GM18870 (cell line): Measurements from ENCODE around the gene PKHD1.

Source experiments
- ATAC-seq: cut with Tn5 transposase; IDR thresholded peaks from one replicate; pipeline ENCODE4 v1.9.1; 2021; ENCODE audit warnings: moderate library complexity; ENCODE audit not compliant: unreplicated experiment

PKHD1 gene

GRCh38 chr6:51737580-51738360, 349.6 kb downstream of the PKHD1 start:
- ATAC-seq = no peak

- ATAC-seq = no peak
Measured at GRCh38 chr6:51725155-51725554, 362.3 kb downstream of the PKHD1 start.

- no peak for ATAC-seq
Measured at GRCh38 chr6:51720327-51720726, 367.1 kb downstream of the PKHD1 start.

- no peak for ATAC-seq
Measured at GRCh38 chr6:51719297-51719696, 368.1 kb downstream of the PKHD1 start.

GRCh38 chr6:51718533-51718932, 368.9 kb downstream of the PKHD1 start:
- no peak for ATAC-seq

- ATAC-seq = no peak
Measured at GRCh38 chr6:51717477-51717876, 369.9 kb downstream of the PKHD1 start.

- ATAC-seq = no peak
Measured at GRCh38 chr6:51711876-51712275, 375.5 kb downstream of the PKHD1 start.

- ATAC-seq = no peak
Measured at GRCh38 chr6:51706086-51706485, 381.3 kb downstream of the PKHD1 start.

GRCh38 chr6:51704932-51705540, 382.4 kb downstream of the PKHD1 start:
- no peak for ATAC-seq

GRCh38 chr6:51702851-51703250, 384.6 kb downstream of the PKHD1 start:
- no peak for ATAC-seq

GRCh38 chr6:51684603-51685002, 402.8 kb downstream of the PKHD1 start:
- no peak for ATAC-seq

GRCh38 chr6:51684038-51684437, 403.4 kb downstream of the PKHD1 start:
- ATAC-seq = no peak

- no peak for ATAC-seq
Measured at GRCh38 chr6:51678905-51679620, 408.4 kb downstream of the PKHD1 start.

GRCh38 chr6:51678274-51678673, 409.1 kb downstream of the PKHD1 start:
- no peak for ATAC-seq

GRCh38 chr6:51675922-51676275, 411.5 kb downstream of the PKHD1 start:
- ATAC-seq = no peak

GRCh38 chr6:51675020-51675921, 412.1 kb downstream of the PKHD1 start:
- ATAC-seq = no peak

- no peak for ATAC-seq
Measured at GRCh38 chr6:51663525-51663924, 423.9 kb downstream of the PKHD1 start.

GRCh38 chr6:51660767-51661166, 426.6 kb downstream of the PKHD1 start:
- no peak for ATAC-seq

GRCh38 chr6:51657491-51657890, 429.9 kb downstream of the PKHD1 start:
- no peak for ATAC-seq

GRCh38 chr6:51655517-51655916, 431.9 kb downstream of the PKHD1 start:
- ATAC-seq = no peak

GRCh38 chr6:51654647-51655046, 432.8 kb downstream of the PKHD1 start:
- no peak for ATAC-seq
